Epithelial cell of esophagus (primary cell): ENCODE results near the gene SMIM38.

Experiments used
- DNase-seq: peaks from one replicate; pipeline ENCODE4 v3.0.0; 2010; ENCODE audit warnings: low read depth
- H3K4me3 ChIP-seq: 2 replicates; pipeline ENCODE4 v1.5.1; 2011; ENCODE audit warnings: mild to moderate bottlenecking, low read length, control low read depth
- TF ChIP-seq, protein P1 (sequence below): IDR thresholded peaks from 2 replicates; pipeline ENCODE4 v1.5.1; 2011; ENCODE audit warnings: low read depth, mild to moderate bottlenecking, low read length, control low read depth, inconsistent platforms; ENCODE audit not compliant: insufficient read depth; ENCODE audit errors: missing control alignments

SMIM38 gene

DNA sequence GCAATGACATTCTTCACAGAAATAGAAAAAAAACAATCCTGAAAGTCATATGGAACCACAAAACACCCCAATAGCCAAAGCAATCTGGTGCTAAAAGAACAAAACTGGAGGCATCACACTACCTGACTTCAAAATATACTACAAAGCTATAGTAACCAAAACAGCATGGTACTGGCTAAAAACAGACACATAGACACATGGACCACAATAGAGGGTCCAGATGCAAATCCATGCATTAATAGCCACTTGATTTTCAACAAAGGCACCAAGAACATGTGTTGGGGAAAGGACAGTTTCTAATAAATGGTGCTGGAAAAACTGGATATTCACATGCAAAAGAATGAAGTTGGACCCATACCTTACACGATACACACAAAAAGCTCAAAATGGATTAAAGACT is 27.9 kb upstream of the SMIM38 start:
- TF ChIP-seq, protein P1, sequence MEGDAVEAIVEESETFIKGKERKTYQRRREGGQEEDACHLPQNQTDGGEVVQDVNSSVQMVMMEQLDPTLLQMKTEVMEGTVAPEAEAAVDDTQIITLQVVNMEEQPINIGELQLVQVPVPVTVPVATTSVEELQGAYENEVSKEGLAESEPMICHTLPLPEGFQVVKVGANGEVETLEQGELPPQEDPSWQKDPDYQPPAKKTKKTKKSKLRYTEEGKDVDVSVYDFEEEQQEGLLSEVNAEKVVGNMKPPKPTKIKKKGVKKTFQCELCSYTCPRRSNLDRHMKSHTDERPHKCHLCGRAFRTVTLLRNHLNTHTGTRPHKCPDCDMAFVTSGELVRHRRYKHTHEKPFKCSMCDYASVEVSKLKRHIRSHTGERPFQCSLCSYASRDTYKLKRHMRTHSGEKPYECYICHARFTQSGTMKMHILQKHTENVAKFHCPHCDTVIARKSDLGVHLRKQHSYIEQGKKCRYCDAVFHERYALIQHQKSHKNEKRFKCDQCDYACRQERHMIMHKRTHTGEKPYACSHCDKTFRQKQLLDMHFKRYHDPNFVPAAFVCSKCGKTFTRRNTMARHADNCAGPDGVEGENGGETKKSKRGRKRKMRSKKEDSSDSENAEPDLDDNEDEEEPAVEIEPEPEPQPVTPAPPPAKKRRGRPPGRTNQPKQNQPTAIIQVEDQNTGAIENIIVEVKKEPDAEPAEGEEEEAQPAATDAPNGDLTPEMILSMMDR: no peak
- no peak for DNase-seq
- no peak overlapping the region for H3K4me3 ChIP-seq

DNA sequence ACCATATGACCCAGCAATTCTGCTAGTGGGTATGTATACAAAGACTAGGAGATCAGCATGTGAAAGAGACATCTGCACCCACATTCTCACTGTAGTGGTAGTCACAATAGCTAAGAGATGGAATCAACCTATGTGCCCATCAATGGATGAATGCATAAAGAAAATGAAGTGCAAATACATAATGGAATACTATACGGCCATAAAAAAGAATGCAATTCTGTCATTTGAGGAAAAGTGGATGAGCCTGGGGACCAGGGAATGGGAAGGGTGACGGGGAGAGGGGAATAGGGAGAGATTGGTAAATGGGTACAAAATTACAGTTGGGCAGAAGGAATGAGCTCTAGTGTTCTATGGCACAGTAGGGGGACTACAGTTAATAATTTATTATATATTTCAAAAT is 26.7 kb upstream of the SMIM38 start:
- no peak overlapping the region for H3K4me3 ChIP-seq
- DNase-seq: no peak
- TF ChIP-seq, protein P1: no peak

DNA sequence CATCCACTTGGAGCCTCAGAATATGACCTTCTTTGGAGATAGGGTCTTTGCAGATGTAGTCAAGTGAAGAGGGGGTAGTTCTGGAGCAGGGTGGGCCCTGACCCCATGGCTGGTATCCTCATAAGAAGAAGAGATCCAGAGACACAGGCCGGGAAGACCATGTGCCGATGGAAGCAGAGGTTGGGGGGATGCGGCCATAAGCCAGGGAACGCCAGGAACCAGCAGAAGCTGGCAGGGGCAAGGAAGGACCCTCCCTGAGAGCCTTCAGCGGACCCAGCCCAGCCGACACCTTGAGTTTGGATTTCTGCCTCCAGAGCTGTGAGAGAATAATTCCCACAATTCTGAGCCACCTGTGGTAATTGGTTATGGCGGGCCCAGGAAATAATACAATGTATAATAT is 26.1 kb upstream of the SMIM38 start:
- TF ChIP-seq, protein P1: no peak
- DNase-seq: no peak
- H3K4me3 ChIP-seq: no peak overlapping the region

DNA sequence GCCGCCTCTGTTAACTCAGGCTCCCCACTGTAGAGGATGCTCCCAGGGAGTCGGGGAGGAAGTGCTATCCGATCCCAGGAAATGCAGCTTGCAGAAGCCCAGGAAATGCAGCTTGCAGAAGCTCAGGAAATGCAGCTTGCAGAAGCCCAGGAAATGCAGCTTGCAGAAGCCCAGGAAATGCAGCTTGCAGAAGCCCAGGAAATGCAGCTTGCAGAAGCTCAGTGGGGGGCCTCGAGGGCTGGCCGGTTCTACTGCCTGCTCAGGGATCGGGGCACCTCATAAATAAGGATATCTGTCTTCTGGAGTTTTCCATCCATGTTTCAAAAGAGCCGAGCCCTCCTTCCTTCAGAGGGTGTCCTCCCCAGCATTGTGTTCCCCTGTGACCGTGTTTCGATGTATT is 25.1 kb upstream of the SMIM38 start:
- no peak overlapping the region for H3K4me3 ChIP-seq
- no peak for DNase-seq
- TF ChIP-seq, protein P1: no peak

DNA sequence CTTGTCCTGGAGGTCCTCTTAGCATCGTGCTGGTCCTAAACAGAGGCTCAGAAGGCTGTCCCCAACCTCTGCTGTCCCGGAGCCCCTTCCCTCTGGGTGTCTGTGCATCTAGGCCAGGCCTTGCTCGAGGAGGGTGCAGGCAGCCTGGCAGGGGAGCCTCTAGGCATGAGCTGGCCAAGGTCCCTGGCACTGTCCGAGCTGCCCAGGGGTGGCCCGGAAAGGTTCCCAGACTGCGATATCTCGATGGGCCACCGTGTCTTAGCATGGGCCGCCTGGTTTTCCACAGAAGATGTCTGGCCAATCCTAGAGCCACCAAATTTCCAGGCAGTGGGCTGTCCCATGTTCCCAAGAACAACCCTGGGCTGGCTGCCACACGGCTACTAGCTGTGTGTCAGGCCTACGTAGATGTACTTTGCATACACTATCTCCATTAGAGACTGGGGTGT is 24.6 kb upstream of the SMIM38 start:
- DNase-seq: no peak
- TF ChIP-seq, protein P1: no peak
- H3K4me3 ChIP-seq: no peak overlapping the region

DNA sequence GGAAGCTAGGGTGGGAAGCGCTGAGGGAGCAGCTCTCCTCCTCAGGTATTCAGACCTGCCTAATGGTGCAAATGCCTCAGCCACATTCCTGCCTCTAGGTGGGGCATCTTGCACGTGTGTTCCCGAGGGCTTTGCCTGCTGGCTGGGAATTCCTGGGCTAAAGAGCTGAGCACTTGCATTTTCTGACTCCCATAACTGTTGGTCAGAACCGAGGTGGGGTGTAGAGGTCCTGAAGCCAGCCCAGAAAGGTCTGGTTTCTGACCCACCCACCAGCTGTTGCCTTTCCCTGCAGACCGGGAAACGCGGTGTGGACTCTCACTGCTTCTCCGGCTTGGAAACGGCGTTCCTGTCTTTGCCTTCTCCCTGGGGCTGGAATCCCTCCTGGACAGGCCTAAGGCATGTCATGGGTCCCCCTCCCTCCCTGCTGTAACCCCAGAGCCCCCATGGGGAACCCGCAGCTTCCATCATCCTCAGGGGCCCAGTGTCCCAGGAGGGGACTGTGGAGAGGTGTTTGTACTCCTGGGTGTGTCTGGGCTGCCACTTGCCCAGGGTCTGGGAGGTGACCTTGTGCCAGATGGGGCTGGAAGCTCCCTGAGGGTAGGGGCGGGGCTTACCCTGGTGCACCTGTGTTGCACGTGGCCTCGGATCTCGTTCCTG is 24.0 kb upstream of the SMIM38 start:
- peak; percentile 88 for DNase-seq
- no peak overlapping the region for H3K4me3 ChIP-seq
- TF ChIP-seq, protein P1: peak; percentile 93

DNA sequence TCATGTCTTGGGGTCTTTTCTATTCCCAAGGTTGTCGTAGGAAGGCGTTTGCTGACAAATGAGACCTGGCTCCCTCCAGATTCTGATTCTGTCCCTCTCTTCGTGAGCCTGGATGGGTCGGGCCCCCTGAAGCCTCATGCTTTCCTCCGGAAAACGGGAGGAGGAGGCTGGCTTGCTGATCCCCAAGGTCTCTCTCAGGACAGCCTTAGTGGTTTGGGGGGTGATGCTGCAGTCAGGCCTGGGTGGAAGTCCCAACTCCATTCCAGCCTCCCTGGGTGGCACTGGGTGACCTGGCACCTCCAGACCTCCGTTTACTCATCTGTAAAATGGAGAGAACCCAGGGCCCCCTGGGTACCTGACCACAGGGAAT is 23.4 kb upstream of the SMIM38 start:
- TF ChIP-seq, protein P1: no peak
- no peak overlapping the region for H3K4me3 ChIP-seq
- no peak for DNase-seq
